Measurements from ENCODE around the gene PSMB5. TPM values are rescaled to one million over a fixed set of nuclear protein-coding genes. Genes with fewer than 3 reads are reported as not detected.

Gene PSMB5
- total and polyA plus RNA-seq, 2 of the 13 experiments (the other 11 are each of a cell fraction or from before 2014, with no cell fraction given), result 705 to 871 TPM

DNA sequence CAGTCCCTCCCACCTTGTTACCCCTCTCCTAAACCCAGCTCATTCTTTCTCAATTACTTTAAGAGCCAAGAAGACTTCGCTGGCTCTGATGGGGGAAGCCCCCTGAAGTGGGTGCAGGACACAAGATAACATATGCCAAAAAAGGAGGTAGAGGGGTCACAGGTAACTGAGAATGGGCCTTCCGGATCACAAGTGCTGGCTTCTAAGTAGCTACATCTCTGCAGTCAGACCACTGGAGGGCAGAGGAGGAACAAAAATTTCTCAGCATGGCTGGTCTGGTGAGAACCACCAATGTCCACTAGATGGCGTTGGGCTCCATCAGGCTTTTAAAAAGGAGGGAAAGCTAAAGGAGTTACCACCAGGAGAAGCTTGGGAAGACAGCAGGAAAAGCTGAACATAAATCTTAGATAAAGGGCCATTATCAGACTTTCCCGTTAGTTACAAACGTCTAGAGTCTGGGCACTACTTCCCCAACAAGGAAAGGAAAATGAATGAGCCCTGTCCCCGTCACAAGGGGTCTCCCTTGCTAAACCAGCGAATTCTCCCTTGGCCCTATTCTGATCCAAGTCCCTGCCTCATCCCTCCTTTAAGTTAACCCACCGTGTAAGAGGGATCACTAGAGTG lies 34.2 kb upstream of the PSMB5 start (continued):
- TF ChIP-seq ZNF354B (CRISPR knock-in tag; IDR thresholded peaks at IDR 0.05) (no peak; the same call in 1 of the 2 replicates), CHD2 (IDR thresholded peaks at IDR 0.05; ENCODE audit: low read depth, low read length) (no peak), ZNF337 (CRISPR knock-in tag; IDR thresholded peaks at IDR 0.05; ENCODE audit: borderline replicate concordance, low read depth) (no peak), KDM6A (CRISPR knock-in tag; IDR thresholded peaks at IDR 0.05; ENCODE audit: low read depth) (no peak), ZNF572 (CRISPR knock-in tag; IDR thresholded peaks at IDR 0.05) (no peak), SAFB2 (CRISPR knock-in tag; IDR thresholded peaks at IDR 0.05; ENCODE audit: borderline replicate concordance, low read depth) (no peak; the same call in 1 of the 2 replicates), KLF12 (CRISPR knock-in tag; IDR thresholded peaks at IDR 0.05; ENCODE audit: borderline replicate concordance) (no peak; the same call in 1 of the 2 replicates), SIX4 (CRISPR knock-in tag; IDR thresholded peaks at IDR 0.05) (no peak; the same call in 1 of the 2 replicates), AGO2 (optimal IDR thresholded peaks at IDR 0.05; ENCODE audit: low read depth, low read length) (no peak), ZNF292 (CRISPR knock-in tag; IDR thresholded peaks at IDR 0.05; ENCODE audit: borderline replicate concordance, low read depth) (no peak), ZNF274 (CRISPR knock-in tag; IDR thresholded peaks at IDR 0.05) (no peak), ZSCAN9 (CRISPR knock-in tag; IDR thresholded peaks at IDR 0.05; ENCODE audit: borderline replicate concordance) (peak; percentile 67; the same call in 1 of the 2 replicates), ZNF431 (CRISPR knock-in tag; IDR thresholded peaks at IDR 0.05; ENCODE audit: borderline replicate concordance, low read depth) (no peak), HMGA1 (CRISPR knock-in tag; conservative IDR thresholded peaks at IDR 0.05) (no peak), RXRA (CRISPR knock-in tag; IDR thresholded peaks at IDR 0.05) (no peak; the same call in 1 of the 2 replicates), TBX2 (CRISPR knock-in tag; IDR thresholded peaks at IDR 0.05; ENCODE audit: borderline replicate concordance) (no peak), NCOA2 (CRISPR knock-in tag; IDR thresholded peaks at IDR 0.05) (no peak; the same call in 1 of the 2 replicates), SATB2 (CRISPR knock-in tag; IDR thresholded peaks at IDR 0.05) (no peak), ZNF713 (CRISPR knock-in tag; IDR thresholded peaks at IDR 0.05) (no peak), ZNF430 (CRISPR knock-in tag; IDR thresholded peaks at IDR 0.05) (no peak), HCFC1 (IDR thresholded peaks at IDR 0.05; ENCODE audit: low read depth, low read length) (no peak), SP4 (CRISPR knock-in tag; IDR thresholded peaks at IDR 0.05) (no peak)
- TF ChIP-seq, protein P1, sequence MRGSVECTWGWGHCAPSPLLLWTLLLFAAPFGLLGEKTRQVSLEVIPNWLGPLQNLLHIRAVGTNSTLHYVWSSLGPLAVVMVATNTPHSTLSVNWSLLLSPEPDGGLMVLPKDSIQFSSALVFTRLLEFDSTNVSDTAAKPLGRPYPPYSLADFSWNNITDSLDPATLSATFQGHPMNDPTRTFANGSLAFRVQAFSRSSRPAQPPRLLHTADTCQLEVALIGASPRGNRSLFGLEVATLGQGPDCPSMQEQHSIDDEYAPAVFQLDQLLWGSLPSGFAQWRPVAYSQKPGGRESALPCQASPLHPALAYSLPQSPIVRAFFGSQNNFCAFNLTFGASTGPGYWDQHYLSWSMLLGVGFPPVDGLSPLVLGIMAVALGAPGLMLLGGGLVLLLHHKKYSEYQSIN (CRISPR knock-in tag; IDR thresholded peaks at IDR 0.05; ENCODE audit: borderline replicate concordance), result no peak
- TF ChIP-seq, protein P2, sequence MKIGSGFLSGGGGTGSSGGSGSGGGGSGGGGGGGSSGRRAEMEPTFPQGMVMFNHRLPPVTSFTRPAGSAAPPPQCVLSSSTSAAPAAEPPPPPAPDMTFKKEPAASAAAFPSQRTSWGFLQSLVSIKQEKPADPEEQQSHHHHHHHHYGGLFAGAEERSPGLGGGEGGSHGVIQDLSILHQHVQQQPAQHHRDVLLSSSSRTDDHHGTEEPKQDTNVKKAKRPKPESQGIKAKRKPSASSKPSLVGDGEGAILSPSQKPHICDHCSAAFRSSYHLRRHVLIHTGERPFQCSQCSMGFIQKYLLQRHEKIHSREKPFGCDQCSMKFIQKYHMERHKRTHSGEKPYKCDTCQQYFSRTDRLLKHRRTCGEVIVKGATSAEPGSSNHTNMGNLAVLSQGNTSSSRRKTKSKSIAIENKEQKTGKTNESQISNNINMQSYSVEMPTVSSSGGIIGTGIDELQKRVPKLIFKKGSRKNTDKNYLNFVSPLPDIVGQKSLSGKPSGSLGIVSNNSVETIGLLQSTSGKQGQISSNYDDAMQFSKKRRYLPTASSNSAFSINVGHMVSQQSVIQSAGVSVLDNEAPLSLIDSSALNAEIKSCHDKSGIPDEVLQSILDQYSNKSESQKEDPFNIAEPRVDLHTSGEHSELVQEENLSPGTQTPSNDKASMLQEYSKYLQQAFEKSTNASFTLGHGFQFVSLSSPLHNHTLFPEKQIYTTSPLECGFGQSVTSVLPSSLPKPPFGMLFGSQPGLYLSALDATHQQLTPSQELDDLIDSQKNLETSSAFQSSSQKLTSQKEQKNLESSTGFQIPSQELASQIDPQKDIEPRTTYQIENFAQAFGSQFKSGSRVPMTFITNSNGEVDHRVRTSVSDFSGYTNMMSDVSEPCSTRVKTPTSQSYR (CRISPR knock-in tag; IDR thresholded peaks at IDR 0.05; ENCODE audit: borderline replicate concordance), result 0 out of 2 replicates have a peak, but pooled peaks have one; percentile 26
- TF ChIP-seq, protein P3, sequence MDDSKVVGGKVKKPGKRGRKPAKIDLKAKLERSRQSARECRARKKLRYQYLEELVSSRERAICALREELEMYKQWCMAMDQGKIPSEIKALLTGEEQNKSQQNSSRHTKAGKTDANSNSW (CRISPR knock-in tag; IDR thresholded peaks at IDR 0.05; ENCODE audit: borderline replicate concordance), result no peak
